Measurements from ENCODE around the gene IL18BP.

The IL18BP gene

DNA sequence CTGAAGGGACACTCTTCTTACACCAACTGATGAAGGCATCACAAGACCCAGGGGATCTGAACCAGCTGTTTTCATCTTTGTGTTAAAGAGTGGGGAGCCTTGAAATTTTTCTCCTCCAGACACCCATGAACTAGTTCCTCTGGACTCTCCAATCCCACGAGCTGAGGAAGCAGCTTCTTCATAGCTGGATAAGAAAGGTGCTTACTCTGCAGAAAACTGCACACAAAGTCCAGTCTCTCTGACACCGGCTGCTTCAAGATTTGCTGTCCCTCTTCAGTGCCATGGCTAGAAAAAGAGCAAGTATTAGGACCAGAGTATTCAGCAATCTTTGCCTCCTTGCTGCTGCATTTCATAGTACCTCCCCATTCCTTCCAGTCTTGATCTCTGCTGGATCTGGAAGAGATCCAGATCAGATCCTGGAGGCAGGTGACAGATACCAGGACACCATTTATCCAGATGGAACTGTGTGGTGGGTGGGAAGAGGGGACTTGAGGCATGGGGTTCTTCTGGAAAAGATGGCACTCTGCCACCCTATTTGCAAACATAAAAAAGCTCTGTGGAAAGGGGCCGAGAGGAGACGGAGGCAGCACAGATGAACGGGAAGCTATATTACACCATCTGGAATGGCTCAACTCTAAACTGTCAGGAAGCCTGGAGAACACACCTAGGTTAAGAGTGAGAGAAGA lies 25.5 kb downstream of the IL18BP start:
- TF ChIP-seq, protein P1, sequence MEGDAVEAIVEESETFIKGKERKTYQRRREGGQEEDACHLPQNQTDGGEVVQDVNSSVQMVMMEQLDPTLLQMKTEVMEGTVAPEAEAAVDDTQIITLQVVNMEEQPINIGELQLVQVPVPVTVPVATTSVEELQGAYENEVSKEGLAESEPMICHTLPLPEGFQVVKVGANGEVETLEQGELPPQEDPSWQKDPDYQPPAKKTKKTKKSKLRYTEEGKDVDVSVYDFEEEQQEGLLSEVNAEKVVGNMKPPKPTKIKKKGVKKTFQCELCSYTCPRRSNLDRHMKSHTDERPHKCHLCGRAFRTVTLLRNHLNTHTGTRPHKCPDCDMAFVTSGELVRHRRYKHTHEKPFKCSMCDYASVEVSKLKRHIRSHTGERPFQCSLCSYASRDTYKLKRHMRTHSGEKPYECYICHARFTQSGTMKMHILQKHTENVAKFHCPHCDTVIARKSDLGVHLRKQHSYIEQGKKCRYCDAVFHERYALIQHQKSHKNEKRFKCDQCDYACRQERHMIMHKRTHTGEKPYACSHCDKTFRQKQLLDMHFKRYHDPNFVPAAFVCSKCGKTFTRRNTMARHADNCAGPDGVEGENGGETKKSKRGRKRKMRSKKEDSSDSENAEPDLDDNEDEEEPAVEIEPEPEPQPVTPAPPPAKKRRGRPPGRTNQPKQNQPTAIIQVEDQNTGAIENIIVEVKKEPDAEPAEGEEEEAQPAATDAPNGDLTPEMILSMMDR (IDR thresholded peaks at IDR 0.05; ENCODE audit: low read depth, low read length): no peak
- no peak overlapping the region for H3K4me3 ChIP-seq (ENCODE audit: low read depth, low read length)
- in situ Hi-C loops (cut with HindIII; ENCODE audit: low sequenced_read_pairs): no loop called here
- no peak for DNase-seq (ENCODE audit: low read depth, low spot score)

DNA sequence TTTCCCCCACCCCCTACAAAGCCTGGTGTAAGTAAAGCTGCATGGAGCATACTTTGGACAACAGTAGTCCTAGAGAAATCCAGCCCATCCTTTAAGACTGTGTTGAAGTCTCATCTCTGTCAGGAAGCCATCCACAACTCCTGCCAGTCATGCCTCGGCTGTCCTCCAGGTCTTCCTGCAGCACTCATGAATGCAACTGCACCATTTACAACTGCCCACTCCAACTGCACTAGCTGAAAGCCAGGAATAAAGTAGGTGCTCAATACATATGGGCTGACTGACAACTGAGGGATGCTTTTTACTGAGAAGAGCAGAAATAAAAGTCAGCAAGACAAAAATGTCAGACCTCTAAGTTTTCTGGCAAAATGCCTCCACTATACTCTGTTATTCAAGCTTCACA lies 27.4 kb downstream of the IL18BP start:
- DNase-seq (ENCODE audit: low read depth, low spot score): no peak
- TF ChIP-seq, protein P1 (IDR thresholded peaks at IDR 0.05; ENCODE audit: low read depth, low read length): no peak
- in situ Hi-C loops (cut with HindIII; ENCODE audit: low sequenced_read_pairs): no loop called here
- no peak overlapping the region for H3K4me3 ChIP-seq (ENCODE audit: low read depth, low read length)

DNA sequence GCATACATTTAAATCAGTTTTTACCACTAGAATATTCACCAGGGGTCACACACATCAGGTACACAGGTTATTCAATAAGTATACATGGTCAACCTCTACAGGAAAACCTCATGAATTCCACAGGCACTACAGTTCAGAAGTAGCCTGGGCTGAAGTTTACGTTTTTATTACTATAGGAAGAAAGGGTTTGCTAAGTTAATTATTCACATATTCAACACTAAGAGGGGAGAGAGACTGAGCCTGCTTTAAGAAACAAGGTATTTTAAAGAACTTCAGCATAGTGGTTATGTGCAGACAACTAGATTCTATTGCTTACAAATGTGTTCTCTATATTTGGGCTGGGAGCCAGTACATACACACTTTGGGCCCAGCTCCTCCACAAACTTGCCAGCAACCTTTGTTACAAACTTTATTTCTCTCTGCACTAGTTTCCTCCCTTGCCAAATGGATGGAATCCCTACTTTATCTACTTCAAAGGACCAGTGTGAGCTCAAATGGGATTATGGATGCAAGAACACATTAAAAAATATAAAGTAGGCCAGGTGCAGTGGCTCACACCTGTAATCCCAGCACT lies 31.9 kb downstream of the IL18BP start:
- no peak for DNase-seq (ENCODE audit: low read depth, low spot score)
- no peak overlapping the region for H3K4me3 ChIP-seq (ENCODE audit: low read depth, low read length)
- in situ Hi-C loops (cut with HindIII; ENCODE audit: low sequenced_read_pairs): no loop called here
- TF ChIP-seq, protein P1 (IDR thresholded peaks at IDR 0.05; ENCODE audit: low read depth, low read length): no peak

DNA sequence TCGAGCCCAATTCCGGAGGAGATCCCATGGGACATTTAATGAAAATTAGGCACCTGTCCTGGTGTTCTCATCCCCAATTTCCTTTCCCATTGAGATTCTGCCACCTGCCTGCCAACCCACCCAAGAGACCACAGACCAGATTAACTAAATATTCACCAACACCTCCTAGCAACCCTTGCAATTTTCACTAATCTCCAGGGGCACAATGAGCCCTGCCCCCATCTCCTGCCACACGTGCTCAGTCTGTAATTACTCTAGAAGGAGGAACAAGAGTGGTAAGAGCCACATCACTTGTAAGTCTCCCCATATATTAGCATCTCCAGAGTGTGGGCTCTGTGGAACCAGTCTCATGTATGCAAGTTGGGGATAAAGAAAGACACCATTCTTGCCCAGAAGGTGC lies 38.0 kb downstream of the IL18BP start:
- in situ Hi-C loops (cut with HindIII; ENCODE audit: low sequenced_read_pairs): no loop called here
- DNase-seq (ENCODE audit: low read depth, low spot score): no peak
- TF ChIP-seq, protein P1 (IDR thresholded peaks at IDR 0.05; ENCODE audit: low read depth, low read length): no peak
- H3K4me3 ChIP-seq (ENCODE audit: low read depth, low read length): no peak overlapping the region

DNA sequence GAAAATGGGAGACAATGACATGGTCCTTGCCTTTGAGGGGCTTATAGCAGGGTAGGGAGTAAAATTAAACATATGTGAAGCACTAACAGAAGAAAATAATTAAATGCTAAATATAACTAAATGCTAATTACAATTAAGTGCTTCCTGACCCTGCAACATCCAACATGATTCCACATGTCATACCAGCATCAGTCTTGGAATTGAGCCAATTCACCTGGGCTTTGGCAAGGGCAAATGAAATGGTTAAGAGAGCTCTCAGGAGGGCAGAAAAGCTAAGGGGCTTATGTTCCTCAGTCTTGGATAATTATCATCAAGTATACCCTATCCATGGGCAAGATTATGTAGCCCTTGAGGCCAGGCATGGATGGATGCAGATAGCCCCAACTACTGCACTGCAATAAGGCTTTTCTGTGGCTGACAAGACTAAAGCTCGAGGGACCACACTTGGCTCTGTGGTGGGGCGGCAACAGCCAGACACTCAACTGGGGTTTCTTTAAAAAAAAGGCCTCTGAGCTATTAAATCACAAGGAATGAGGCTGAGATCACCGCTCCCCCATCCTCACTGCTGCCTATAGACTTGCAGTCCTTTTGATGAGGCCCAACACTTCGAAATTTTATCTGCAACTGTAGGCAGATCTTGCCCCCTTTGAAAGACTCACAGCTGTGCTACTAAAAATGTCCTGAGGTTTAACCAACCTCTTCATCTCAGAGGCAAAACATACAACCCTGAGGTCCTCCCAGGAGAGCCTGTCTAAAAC lies 39.0 kb downstream of the IL18BP start:
- TF ChIP-seq, protein P1 (IDR thresholded peaks at IDR 0.05; ENCODE audit: low read depth, low read length): no peak
- in situ Hi-C loops (cut with HindIII; ENCODE audit: low sequenced_read_pairs): no loop called here
- H3K4me3 ChIP-seq (ENCODE audit: low read depth, low read length): peak overlapping the region; percentile 73
- no peak for DNase-seq (ENCODE audit: low read depth, low spot score)

DNA sequence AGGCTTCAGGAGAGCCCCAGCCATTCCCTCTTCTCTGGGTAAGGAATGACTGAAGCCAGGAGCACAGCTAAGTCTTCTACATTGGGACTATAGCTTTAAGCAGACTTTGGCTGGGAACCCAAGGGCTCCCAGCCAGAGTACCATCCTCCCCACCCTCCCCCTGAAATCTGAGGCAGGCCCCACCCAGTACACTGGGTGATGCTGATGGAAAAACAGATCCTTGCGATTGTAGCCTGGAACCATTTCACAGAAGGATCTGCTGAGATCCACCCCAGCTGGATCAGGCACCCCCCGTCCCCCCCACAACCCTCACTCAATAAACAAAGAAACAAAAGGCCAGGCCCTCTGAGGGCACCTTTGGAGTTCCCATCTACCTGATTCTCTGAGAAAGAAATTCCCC lies 39.8 kb downstream of the IL18BP start:
- in situ Hi-C loops (cut with HindIII; ENCODE audit: low sequenced_read_pairs): no loop called here
- peak; percentile 84 for DNase-seq (ENCODE audit: low read depth, low spot score)
- peak overlapping the region; percentile 73 for H3K4me3 ChIP-seq (ENCODE audit: low read depth, low read length)
- TF ChIP-seq, protein P1 (IDR thresholded peaks at IDR 0.05; ENCODE audit: low read depth, low read length): no peak

All from astrocyte of the spinal cord (primary cell).